ENCODE results near the gene MRPL3. TPM values are rescaled to one million over a fixed set of nuclear protein-coding genes. Genes with fewer than 3 reads are reported as not detected.

The MRPL3 gene
- total RNA-seq, 2 donors from 2014 or later: 33.1 to 35.0 TPM

- H3K9me3 ChIP-seq (ENCODE audit: control insufficient read depth, low read length, poor library complexity, severe bottlenecking): no peaks in the 10 kb centered on the region
- DNase-seq (no peak), ATAC-seq (no peak)
- no peaks in the 10 kb centered on the region for H3K4me1 Mint-ChIP-seq
- H3K27ac Mint-ChIP-seq: no peak overlapping the region
- no peaks in the 10 kb centered on the region for H3K27me3 Mint-ChIP-seq
- H3K36me3 Mint-ChIP-seq (ENCODE audit: low read depth): peaks cover 2% of the 10 kb centered on the region
- no peak overlapping the region for H3K4me3 Mint-ChIP-seq
These were observed 70.3 kb downstream of the MRPL3 start for GRCh38 chr3:131432441-131432840.

DNA sequence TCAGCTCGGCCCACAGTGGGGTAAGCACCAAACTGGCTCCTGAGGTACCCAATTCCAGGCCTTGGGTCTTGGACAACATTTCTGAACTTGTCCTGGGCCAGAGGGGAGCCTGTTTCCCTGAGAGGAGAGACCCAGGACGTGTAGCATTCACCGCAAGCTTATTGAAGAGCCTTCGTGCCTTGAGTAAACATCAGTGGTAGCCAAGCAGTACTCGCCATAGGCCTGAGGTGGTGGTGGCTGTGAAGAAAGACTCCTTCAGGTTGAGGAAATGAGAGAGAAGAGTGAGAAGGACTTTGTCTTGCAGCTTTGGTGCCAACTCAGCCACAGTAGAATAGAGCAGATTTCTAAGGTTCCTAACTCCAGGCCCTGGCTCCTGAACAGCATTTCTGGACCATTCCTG lies 71.0 kb downstream of the MRPL3 start:
- no peak for ATAC-seq

GRCh38 chr3:131427226-131427625 lies 75.5 kb downstream of the MRPL3 start:
- Mint-ChIP-seq H3K27me3 (peaks cover 6% of the 10 kb centered on the region), H3K36me3 (ENCODE audit: low read depth) (peaks cover 2% of the 10 kb centered on the region), H3K27ac (no peak overlapping the region), H3K4me1 (no peaks in the 10 kb centered on the region), H3K4me3 (peak overlapping the region; percentile 2)
- DNase-seq (no peak), ATAC-seq (no peak)
- no peaks in the 10 kb centered on the region for H3K9me3 ChIP-seq (ENCODE audit: control insufficient read depth, low read length, poor library complexity, severe bottlenecking)

More for the DNA sequence above, 71.0 kb downstream of the MRPL3 start:
- H3K36me3 Mint-ChIP-seq (ENCODE audit: low read depth): peaks cover 2% of the 10 kb centered on the region
- DNase-seq: no peak
- H3K4me3 Mint-ChIP-seq: no peak overlapping the region
- no peaks in the 10 kb centered on the region for H3K27me3 Mint-ChIP-seq
- no peak overlapping the region for H3K27ac Mint-ChIP-seq
- no peaks in the 10 kb centered on the region for H3K4me1 Mint-ChIP-seq
- H3K9me3 ChIP-seq (ENCODE audit: control insufficient read depth, low read length, poor library complexity, severe bottlenecking): no peaks in the 10 kb centered on the region

DNA sequence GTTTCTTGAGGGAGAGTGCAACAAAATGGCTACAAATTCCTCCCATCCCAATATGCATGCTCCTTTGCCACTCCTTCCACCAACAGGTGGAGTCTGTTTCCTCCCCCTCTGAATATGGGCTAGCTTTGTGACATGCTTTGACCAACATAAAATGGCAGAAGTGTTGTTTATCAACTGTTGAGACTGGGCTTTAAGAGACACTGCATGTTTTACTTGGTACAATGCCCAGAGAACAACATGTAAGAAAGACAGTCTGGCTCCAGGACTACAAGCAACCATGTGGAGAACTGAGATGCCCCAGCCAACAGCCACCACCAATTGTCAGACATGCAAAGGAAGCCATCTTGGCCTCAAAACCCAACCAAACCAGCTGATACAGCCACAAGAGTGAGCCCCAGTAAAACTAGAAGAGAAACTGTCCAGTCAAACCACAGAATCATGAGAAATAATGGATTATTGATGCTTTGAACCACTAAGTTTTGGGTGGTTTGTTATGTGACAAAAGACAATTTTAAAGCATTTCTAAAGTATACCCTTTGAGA lies 80.7 kb downstream of the MRPL3 start:
- ATAC-seq (no peak), DNase-seq (no peak)
- Mint-ChIP-seq H3K27me3 (peaks cover 6% of the 10 kb centered on the region), H3K27ac (no peak overlapping the region), H3K4me1 (no peaks in the 10 kb centered on the region), H3K36me3 (ENCODE audit: low read depth) (no peaks in the 10 kb centered on the region), H3K4me3 (no peak overlapping the region)
- H3K9me3 ChIP-seq (ENCODE audit: control insufficient read depth, low read length, poor library complexity, severe bottlenecking): no peaks in the 10 kb centered on the region

DNA sequence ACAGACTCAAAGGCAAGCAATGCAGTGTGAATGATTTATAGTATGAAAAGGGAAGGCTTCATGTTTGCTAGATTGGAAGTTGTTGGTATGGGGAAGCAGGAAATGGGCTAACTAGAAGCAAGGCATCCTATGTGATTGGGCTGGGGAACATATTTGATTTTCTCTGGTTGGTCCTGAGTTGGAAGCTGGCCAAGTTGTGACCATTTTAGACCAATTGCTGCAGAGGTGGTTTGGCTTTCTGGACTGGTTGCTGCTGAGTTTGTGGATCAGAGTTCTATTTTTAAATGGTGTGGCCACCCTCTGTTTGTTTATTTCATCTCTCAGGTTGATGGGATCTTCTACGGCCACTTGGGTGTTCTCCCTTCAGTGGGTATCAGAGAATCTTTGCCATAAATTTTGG lies 81.5 kb downstream of the MRPL3 start:
- no peak for DNase-seq
- Mint-ChIP-seq H3K36me3 (ENCODE audit: low read depth) (no peaks in the 10 kb centered on the region), H3K27me3 (peaks cover 6% of the 10 kb centered on the region), H3K4me1 (no peaks in the 10 kb centered on the region), H3K4me3 (no peak overlapping the region), H3K27ac (no peak overlapping the region)
- no peaks in the 10 kb centered on the region for H3K9me3 ChIP-seq (ENCODE audit: control insufficient read depth, low read length, poor library complexity, severe bottlenecking)
- no peak for ATAC-seq

DNA sequence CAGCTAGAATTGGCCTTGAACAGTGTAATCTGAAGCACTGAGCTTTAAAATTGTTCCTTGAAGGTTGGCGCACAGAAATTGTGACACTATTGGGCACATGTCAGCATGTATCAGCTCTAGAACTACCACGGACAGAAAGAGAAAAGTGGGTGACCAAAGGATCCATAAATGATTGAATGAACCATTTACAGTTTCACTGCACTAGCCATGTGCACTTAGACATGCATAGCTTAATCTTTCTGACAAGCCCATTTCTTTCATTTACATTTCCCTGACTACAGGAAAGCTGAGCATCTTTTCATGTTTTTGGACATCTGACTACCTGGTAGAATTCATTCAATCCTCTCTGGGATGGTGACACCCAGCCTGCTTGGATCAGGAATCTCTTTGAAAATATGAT lies 85.0 kb downstream of the MRPL3 start:
- no peak for ATAC-seq
- no peak for DNase-seq
- Mint-ChIP-seq H3K4me1 (no peaks in the 10 kb centered on the region), H3K36me3 (ENCODE audit: low read depth) (no peaks in the 10 kb centered on the region), H3K4me3 (no peak overlapping the region), H3K27me3 (no peaks in the 10 kb centered on the region), H3K27ac (no peak overlapping the region)
- H3K9me3 ChIP-seq (ENCODE audit: control insufficient read depth, low read length, poor library complexity, severe bottlenecking): no peaks in the 10 kb centered on the region

Other genes with a start within 250 kb of the MRPL3 start
- gene NUDT16, start 121.2 kb downstream of the MRPL3 start, total RNA-seq: 1 to 10 TPM; 6.1 to 6.7 TPM

Measured in T-helper 17 cell (primary cell).